Lower leg skin (tissue), 3 donors: ENCODE measurements around the gene KIRREL3.

Source experiments
- POLR2A ChIP-seq, 2 donors: fragments of 450-650 bp; IDR thresholded peaks; one replicate each; pipeline ENCODE4 v1.6.1; 2016 to 2017; ENCODE audit warnings: antibody characterized with exemption in 2 of 2, mild to moderate bottlenecking in 1 of 2, moderate library complexity in 1 of 2
- TF ChIP-seq, protein P1 (sequence below), 3 donors: fragments of 450-650 bp; IDR thresholded peaks; one replicate each; pipeline ENCODE4 v1.5.1; 2016; ENCODE audit warnings: antibody characterized with exemption in 3 of 3, mild to moderate bottlenecking in 3 of 3, moderate library complexity in 2 of 3

- TF ChIP-seq, protein P1, sequence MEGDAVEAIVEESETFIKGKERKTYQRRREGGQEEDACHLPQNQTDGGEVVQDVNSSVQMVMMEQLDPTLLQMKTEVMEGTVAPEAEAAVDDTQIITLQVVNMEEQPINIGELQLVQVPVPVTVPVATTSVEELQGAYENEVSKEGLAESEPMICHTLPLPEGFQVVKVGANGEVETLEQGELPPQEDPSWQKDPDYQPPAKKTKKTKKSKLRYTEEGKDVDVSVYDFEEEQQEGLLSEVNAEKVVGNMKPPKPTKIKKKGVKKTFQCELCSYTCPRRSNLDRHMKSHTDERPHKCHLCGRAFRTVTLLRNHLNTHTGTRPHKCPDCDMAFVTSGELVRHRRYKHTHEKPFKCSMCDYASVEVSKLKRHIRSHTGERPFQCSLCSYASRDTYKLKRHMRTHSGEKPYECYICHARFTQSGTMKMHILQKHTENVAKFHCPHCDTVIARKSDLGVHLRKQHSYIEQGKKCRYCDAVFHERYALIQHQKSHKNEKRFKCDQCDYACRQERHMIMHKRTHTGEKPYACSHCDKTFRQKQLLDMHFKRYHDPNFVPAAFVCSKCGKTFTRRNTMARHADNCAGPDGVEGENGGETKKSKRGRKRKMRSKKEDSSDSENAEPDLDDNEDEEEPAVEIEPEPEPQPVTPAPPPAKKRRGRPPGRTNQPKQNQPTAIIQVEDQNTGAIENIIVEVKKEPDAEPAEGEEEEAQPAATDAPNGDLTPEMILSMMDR (IDR thresholded peaks at IDR 0.05), result no peak
- no peak for TF ChIP-seq POLR2A (IDR thresholded peaks at IDR 0.05)
These were observed 415.2 kb downstream of the KIRREL3 start for GRCh38 chr11:126585388-126585773.
